Activated CD4-positive, CD25-positive, alpha-beta regulatory T cell (primary cell): ENCODE results near the gene VPS8.

ENCODE experiments used
- DNase-seq, 4 experiments: peaks; one replicate each; lab custom pipeline; 2025; lab: John Stamatoyannopoulos, UW

Gene VPS8

DNA sequence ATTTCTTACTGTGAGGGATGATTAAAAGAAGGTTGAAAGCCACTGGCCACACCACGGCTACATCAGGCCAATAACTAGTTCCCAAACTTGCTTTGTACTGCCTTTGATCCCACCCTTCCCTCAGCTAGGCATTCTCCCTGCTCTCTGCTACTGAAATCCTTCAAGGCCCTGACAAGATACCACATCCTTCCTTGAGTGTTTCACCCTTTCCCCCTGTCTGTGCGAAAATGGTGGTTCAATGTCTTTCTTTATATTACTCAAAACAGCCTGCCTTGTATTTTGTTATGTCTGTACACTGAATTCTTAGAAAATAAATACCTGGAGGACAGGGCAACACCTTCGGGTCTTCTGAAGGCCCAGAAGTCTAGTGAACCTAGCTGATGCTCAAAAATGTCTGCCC lies 932 bp upstream of the VPS8 start:
- no peak for DNase-seq

DNA sequence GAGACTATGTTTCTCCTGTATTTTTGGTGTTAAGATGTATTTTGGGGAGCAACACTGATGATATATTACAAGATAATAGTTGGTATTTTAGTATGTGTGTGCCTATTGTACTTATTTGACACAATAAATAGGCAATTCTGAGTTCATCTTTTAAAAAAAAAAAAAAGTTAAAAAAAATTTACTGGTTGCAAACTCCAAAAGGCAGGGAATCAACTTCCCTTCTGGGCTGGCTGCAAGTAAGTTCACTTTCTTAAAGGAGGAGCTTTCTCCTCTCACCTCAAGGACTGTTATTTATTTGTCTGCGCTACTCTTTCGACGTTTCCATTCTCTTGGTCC lies 335 bp upstream of the VPS8 start:
- no peak for DNase-seq

DNA sequence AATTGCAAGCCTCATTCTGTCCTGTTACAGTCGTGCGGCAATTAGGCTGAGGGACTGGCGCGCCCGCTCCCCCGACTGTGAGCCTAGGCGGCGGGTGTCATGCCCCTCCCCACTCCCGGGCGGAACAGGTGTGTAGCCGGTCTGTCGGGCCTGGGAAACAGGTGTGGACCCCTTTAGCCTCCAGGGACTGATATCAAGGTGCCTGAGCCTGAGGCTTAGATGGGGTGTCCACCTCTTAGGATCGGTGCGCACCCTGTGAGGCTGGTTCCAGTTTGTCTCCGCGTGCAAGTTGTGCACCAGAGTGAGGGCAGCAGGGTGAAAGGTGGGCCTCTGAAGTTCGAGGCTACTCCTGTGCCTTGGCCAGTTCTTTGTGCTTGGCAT lies 686 bp downstream of the VPS8 start:
- no peak for DNase-seq

DNA sequence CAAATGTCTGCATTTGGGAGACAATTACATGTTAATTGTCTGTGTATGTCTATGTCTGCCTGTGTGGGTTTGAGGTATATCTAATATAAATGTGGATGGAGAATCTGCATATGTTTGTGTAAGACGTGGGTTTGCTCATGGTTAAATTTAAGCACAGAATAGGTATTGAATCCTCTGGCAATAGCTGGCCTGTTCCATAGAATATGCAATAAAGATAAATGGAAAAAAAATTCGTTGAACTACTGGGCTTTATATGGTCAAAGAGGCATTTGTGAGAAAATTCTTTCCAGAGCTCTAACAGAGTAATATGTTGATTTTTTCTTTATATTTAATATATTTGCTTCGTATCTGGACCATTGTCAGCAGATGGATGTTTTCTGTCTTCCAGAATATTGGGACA lies 1.4 kb downstream of the VPS8 start:
- no peak for DNase-seq

DNA sequence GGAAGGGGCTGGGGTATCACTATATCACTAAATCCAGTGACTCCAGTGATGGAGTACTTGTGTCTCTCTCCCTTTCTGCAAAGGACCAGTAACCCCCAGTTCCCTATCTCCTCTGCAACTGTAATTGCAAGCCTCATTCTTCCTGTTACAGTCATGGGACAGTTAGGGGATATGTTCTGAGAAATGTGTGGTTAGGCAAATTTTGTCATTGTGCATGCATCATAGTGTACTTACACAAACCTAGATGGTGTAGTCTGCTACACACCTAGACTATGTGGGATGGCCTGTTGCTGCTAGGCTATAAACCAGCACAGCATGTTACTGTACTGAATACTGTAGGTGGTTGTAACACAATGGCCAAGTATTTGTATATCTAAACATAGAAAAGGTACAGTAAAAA lies 2.2 kb downstream of the VPS8 start:
- DNase-seq: no peak

- no peak for DNase-seq
These were observed 3.3 kb downstream of the VPS8 start for GRCh38 chr3:184815046-184815930.

DNA sequence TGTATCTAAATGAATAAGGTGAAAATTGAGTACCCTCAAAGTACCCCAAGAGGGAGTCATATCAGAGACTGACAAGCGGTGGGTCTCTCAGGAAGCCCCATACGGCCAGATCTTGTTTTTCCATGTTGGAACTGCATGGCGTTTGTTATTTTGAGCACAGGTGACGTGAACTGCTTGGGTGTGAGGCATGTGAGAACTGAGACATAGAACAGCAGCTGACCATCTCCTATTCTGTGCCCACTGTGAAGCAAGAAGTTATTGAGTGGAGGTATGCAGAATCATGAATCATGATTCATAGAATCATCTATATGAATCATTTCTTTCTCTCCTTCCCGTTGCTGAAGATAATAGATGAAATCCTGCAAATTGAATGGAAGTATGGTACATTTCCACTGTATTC lies 4.6 kb downstream of the VPS8 start:
- DNase-seq: no peak

DNA sequence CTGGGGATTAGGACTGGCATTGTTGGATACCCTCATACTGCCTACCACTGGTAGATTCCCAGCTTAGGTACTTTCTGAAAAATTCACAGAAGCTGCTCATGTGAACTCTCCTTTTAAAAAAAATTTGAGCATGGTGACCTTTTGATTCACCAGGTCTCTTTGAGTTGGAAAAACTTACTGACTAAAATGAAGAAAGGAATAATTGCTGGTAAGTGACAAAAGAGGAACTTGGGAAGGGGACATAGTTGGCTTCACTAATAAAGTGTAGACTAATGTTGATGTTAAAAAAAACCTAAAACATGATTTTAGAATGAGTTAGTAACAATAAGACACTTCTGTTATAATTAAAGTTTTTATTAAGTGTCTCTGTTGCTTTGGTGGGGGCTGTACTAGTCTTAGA lies 8.6 kb downstream of the VPS8 start:
- no peak for DNase-seq

DNA sequence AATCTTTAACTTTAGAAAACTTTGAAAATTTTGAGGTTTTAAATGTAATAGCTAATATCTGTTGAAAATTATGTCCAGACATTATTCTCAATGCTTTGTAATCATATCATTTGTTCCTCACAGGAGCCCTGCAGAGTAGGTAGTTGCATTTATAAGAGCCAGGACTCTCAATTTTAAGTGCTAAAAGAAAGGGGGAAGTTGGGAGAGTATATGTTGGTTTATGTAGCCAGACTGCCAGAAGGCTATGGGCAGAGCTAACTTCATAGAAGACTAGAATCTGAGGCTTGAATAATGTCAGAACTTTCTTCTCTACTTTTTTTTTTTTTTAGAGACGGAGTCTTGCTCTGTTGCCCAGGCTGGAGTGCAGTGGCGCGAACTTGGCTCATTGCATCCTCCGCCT lies 9.1 kb downstream of the VPS8 start:
- no peak for DNase-seq

DNA sequence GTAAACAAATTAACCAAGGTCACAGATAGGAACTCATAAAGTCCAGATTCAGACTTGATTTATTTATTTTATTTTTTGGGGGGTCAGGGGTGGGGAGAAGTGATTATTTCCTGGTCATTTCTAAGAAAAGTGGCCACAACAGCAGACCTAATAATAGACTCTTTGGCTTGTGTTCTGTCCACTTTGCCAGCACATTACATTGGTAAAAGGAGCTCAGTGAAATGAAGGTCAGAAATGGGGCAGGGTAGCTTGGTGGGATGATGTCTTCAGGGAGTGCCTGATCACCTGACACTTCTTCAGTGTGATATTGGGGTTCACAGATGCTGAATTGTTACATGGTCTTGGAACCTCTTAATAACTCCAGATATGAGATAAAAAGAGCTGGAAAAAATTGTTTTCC lies 10.1 kb downstream of the VPS8 start:
- no peak for DNase-seq

GRCh38 chr3:184822654-184823053 lies 10.7 kb downstream of the VPS8 start:
- no peak for DNase-seq

DNA sequence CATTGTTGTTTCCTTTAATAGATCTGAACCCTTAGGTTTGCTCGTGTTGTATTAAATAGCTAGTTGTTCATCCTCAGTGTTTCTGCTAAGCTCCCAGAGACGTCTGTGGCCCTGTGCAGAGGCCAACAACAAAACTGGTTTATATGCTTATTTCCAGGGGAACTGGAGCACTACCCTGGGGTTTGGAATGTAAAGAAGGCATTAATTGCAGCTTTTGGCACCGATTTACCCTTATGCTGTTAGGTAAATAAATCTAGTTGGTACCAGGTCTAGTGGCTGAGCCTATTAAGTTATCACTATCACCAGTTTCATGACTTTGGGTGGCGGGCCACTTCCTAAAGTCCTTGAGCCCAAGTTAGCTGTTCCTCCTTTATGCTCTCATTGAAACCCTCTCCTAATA lies 12.0 kb downstream of the VPS8 start:
- no peak for DNase-seq

- DNase-seq: no peak
These were observed 13.3 kb downstream of the VPS8 start for GRCh38 chr3:184825121-184825820.

- no peak for DNase-seq
These were observed 15.6 kb downstream of the VPS8 start for GRCh38 chr3:184827572-184827971.

GRCh38 chr3:184832044-184832443 lies 20.1 kb downstream of the VPS8 start:
- DNase-seq: no peak

DNA sequence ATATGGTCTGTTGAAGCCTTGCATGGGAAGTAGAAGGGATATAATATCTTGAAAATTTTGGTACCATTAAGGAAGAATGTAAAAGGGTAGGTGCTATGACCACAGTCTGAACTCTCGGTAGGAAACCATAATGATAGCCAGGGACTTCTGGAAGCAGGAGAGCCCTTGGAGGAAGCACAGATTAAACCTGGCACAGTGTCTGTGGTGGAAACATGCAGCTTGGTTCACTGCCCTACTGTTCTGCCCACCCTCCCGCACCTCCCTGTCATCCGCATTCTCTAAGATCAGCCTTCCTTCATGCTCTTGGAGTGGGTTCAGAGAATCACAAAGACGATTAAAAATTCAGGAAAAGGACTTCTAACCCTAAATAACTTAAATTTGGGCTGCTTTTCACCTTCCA lies 20.9 kb downstream of the VPS8 start:
- DNase-seq: no peak

DNA sequence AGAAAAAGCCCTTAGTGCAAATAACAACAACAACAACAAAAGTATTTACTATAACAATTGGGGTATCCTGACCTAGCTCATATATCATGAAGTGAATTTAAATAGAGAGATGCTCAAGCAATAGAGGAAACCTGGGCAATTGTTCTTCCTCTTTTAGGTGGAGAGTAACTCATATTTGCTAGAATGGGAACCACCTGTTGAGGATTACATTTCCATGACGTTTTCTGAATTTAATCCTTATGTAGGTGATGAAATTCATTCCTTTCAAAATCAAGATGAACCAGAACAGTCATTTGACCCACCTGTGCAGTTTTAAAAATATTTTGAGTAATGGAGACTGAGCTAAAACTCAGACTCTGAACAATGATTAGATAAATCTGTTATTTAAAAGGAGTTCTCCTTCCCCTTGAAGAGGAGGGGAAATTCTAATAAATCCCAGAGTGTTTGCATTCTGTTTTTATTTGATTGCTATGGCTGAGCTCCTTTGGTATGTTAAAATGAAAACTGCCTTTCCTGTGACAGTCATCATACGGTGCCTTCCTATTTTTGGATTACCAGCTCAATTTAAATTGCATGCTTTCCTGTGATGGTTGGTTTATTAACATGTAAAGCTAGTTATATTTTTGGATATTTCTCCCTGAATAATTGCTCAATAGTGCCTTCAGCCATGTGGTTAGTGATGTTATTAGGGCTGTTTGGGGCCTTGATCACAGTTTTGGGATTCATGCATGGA lies 24.3 kb downstream of the VPS8 start:
- DNase-seq: no peak

- no peak for DNase-seq
These were observed 30.5 kb downstream of the VPS8 start for GRCh38 chr3:184842433-184842832.

- DNase-seq: no peak
These were observed 33.9 kb downstream of the VPS8 start for GRCh38 chr3:184845819-184846218.

GRCh38 chr3:184846496-184846895 lies 34.5 kb downstream of the VPS8 start:
- no peak for DNase-seq

DNA sequence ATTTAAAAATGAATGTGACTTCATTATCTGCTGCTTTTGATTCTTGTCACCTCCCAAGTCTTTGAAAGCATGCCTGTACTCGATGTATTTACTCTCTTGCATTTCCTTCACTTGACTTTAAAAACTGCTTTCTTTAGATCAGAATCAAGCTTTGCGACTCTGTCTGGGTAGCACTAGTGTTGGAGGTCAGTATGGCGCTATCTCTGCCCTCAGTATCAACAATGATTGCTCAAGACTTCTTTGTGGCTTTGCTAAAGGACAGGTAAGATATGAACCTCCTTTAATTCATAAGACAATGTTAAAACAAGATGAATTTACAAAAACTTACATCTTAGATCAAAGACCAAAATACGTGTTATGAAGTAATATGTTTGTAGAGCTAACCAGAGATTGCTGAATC lies 37.0 kb downstream of the VPS8 start:
- DNase-seq: no peak

DNA sequence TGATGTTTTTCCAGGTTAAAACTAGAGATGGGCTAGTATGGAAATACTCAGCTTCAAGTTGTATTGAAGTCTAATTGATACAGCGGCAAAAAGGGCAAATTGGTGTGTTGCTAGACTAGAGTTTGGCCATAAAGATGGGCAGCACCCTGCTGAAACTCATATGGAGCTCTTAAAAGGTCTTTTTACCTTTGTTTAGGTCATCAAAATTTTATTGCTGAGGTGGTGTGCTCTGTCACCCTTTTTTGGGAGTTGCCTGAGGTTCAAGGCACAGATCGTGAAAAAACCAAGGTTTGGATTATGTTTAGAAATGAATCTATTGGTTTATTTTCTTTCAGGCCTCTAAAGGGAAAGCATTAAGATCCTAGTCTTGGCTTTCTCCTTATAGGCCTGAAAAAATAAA lies 38.2 kb downstream of the VPS8 start:
- no peak for DNase-seq

DNA sequence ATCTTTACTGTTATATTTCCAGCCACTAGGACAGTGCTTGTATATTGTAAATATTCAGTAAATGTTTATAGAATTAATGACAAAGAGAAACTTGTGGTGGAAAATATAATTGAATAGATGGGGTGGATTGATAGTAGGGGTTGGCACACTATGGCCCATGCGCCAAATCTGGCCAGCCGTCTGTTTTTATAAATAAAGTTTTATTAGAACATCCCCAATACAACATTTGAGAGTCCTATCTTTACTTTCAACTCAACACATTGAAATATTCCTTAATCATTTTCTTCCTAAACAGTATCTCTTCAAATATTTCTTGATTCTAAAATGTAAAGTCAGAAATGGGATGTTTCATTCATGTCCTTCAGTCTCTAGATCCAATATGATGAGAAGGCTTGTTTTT lies 45.1 kb downstream of the VPS8 start:
- no peak for DNase-seq
